HUDEP-2 (cell line): ENCODE results near the gene FMNL1.

Experiments used
- DNase-seq, 76 experiments: peaks; one replicate each; lab custom pipeline; 2025; ENCODE audit not compliant: unreplicated experiment in 76 of 76; lab: John Stamatoyannopoulos, UW

The FMNL1 gene

DNA sequence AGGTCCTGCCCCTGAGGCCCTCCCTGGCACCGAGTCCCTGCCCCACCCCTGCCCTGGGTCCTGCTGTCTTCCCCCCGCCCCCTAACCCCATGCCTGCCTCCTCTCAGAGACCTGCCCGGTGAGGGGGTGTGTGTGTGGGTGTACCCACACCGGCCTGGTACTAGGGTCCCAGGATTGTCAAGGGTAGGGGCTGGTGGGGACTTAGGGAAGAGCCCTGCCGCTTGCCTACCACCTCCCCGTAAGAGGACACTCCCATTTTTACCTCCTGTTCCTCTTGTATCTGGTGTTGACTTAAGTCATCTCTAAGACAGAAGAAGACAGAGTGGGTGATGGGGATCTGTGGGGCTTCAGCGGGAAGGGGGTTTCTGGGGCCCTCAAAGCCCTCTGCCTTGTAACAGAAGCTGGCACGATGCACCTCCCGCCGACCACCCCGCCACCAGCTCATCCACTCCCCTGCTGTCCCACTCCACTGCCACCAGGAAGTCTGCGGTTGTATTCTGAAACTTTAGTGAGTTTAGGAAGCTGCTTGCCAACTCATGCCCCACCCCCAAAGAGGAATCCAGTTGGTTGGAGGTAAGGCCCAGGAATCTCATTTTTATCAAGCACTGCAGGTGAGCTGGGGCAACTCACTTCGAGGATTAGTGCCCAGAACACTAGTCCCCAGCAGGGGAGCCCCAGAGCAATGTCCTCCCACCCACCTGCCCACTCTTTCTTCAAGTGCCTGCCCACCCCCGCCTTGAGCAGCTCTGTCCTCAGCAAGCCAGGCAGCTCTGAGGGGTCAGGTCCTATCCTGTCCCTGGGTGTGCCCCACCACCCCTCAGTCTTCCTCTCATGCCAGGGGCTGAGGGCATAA, 34.7 kb downstream of the FMNL1 start:
- DNase-seq = peak in 13 of 76 experiments; percentile 12 to 34 (median 25)

DNA sequence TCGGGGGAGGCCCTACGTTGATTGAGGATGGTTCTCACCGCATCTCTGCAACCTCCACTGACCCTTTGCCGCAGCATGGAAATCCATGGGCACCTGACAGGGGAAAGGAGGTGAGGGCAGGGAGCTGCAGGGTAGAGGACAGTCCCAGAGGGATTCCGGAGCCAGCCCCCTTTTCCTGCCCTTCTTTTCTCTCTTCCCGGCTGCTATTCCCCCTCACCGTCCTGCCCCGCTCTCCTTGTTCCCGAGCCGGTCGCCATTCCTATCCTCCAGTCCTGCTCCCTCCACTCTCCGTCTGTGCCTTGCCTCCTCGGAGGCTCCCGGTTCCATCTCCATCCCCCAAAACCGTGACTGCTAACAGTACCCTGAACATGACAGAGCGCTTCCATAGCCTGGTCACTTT, 35.4 kb downstream of the FMNL1 start:
- DNase-seq = no peak

DNA sequence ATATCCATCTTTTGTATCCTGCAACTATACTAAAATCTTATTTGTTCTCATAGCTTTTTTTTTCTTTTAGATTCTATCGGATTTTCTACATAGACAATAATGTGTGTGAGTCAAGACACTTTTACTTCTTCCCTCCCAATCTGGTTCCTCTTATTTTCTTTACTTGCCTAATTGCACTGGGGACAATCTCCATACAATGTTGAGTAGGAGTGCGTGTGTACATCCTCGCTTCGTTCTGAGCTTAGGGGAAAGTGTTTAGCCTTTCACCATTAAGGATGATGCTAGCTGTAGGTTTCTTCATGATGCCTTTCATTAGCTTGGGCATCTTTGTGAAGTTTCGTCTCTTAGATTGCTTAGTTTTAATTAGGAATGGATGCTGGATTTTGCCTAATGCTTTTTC, 37.3 kb downstream of the FMNL1 start:
- no peak for DNase-seq

DNA sequence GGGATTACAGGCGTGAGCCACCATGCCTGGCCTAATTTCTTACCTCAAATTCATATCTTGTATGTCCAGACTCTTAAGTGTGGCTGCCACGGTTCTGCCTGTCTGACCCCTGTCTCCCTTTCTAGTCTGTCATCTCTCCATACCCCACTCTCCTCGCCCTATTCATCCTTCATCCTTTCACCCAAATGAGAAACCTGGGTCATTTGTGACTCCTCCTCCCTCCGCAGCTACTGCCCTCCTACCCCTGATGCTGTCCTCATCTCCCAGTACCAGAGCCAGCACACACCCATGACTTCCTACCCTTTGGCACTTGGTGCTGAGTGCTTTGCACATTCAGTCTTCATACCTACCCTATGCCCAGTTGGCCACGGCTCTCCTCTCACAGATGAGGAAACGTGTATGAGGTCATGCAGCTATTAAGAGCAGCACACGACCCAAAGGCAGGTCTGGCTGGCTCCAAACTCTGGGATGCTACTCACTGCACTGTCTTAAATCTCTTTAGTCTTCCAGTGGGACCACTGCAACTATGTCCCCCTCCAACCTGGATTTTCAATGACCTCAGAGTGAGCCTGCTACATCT, 38.6 kb downstream of the FMNL1 start:
- DNase-seq = no peak

DNA sequence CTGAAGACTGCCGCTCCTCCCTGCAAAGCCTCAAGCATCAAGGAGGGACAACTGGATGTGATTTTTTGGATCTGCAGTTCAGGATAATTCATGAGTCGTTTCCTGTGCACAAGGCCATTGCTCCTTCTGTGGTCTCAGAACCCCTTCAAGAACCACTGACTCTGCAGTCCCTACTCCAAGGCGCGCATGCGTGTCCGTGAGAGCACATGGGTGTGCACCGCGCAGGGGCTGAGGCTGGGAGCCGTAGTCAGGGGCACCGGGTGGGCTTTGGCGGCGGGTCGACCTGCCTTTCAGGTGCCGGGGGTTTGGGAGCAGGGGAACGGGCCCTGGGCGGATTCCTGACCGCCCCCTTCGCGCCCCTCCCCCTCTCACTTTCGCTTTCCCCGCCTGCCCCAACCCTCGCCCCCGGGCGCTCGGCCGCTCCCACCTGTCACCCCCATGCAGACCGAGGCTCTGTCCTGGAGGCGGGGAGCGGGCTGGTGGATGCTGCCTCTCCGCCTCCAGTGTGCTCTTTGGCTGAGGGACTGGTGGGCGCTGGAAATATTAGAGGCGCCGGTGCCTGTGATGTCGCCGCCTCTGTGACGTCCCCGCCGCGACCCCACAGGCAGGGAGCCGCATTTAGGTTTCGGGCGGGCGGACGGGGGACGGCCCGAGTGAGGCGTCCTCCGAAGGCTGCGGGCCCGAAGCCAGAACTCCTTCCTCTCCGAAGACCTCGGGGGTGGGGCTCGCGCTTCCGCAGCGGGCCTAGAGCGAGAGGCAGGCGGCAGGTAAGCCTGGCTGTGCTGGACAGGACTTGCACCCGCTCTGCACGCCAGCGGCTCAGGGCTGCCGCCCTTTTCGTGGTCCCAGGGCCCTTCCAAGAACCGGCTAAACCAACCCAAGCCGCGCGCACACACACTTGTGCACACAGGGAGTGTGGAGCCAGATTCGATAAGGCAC, 40.2 kb downstream of the FMNL1 start, which contains the start of gene SPATA32:
SPATA32 (minus strand) TSS at position 518 of the 939 bp plus-strand sequence; CDS start at position 440, 78 bp downstream.
- peak in 34 of 76 experiments; percentile 10 to 56 (median 31) for DNase-seq

DNA sequence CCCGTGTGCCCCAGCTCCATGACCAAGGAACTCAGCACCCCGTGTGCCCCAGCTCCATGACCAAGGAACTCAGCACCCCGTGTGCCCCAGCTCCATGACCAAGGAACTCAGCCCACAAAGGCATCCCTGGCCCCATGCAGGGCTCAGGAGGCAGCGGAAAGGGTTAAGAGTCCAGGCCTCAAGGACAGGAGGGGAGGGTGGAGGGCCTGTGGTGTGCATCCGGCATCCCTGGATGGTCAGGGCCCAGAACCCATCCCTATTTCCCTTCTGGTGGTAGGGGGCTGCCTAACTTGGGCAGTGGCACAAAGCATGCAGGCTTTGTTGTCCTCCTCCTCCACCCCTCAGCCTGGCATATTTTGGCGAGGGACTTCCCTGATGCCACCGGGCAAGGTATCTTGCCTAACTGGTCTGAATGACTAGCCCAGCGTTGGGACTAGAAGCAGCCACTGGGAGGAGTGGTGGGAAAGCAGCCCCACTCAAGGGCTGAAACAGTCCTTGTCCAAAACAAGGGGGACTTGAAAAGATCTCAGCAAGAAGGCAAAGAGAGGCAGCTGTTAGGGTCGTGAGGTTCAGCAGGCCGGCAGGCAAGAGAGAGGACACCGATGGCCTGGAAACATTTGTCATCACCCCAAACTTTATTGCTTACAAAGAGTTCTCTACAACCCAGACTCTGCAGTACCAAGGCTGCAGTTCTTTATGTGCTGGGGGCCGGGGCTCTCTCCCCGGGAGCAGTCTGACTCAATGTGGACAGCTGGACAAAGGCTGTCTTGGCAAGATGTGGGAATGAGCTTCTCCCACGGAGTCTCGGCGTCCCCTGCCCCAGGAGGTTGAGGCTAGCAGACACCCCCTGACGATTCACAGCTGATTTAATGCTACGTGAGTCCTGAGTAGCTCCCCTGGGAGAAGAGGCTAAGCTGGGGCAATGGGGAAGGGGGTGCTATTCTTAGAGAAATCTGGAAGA, 41.1 kb downstream of the FMNL1 start:
- DNase-seq = no peak

DNA sequence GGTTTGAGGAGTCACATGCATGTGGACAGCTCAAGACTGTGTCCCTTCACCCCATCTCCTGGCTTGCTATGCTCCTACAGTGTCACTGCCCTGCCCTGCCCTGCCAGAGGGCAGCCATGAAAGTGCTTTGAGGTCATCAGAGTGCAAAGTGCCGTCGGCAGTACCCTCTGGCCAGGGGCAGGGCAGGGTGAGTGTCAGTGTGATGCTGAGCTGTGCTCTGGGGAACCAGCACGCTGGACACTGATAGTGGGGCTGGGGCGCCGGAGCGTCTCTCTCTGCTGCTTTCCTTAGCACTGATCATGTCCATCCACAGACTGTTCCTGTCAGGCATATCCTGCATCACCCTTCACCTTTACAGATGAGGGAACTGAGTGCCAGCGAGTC, 41.8 kb downstream of the FMNL1 start:
- no peak for DNase-seq

DNA sequence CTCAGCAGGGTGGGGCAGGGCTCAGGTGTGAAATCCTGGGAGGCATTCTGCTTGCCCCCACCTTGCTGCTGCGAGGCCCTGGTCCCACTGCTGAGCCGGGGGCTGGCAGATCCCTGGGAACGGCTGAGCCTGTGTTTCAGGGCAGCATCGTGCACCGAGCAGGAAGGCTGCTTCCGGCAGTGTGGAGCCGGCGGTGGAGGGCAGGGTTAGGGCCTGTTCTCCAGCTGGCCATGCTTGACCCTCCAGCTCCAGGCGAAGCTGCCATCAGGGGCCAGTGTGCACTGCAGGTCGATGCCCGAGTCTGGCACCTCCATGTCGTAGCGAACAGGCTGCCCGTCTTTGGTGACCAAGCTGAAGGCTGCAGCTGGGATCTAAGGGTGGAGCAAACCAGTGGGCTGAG, 42.7 kb downstream of the FMNL1 start:
- DNase-seq = no peak

DNA sequence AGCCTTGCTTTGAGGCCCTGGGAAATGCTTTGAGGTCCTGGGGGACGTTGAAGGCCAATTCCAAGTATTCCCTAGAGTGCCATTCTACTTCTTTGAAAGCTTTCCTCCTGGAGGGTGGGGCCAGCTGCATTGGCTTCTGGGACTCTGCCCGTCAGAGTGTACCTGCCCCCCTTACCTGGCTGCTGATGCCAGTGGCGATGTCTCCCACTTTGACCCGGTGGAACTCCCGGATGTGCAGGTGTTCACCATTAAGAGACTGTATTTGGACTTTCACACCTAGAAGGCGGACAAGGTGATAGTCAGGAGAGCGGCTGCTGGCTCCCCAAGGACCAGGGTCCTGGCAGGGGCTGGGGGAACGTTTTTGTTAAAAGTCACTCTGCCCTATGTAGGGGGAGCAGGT, 43.3 kb downstream of the FMNL1 start:
- DNase-seq = no peak

DNA sequence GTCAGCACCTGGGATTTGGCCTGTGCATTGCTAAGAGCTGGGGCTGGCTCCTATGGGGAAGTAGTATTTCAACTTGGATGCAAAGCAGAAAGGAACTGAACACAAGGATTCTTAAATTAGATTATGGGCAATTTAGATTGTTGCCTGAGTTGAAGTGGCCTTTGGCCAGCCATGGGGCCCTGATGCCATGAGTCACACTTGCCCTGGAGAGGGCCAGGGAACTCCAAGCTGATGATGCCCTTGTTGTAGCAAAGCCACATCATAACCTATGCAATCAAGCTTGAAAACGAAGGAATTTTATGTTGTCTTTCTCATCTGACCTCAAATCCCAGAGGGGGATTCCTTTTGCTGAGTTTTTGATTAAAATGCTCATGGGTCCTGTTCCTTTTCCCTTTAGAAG, 44.1 kb downstream of the FMNL1 start:
- peak in 7 of 76 experiments; percentile 7 to 32 (median 15) for DNase-seq

DNA sequence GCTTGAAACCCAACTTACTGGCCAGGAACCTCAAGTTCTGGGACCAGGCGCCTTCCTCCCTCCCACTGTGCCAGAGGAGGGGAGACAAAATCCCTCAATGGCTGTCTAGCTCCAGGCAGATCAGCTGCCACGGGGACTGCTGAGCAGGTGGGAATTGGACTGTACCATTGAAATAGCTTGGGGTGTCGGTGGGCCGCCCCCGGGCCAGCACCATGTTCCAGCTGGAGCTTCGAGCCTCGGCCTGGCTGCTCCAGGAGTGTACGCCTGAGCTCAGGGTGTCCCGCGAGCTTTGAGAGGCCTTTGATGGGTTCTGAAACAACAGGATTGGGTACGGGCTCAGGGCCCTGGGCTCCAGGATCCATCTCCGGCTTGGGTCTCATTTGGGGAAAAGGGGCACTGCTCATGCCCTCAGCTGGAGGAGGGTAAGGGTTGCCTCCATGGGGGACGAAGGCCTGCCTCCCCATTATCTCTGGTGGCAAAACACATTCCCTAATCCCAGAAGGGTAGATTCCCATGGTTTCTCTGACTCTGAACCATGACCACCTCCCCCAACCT, 44.8 kb downstream of the FMNL1 start:
- DNase-seq = no peak

DNA sequence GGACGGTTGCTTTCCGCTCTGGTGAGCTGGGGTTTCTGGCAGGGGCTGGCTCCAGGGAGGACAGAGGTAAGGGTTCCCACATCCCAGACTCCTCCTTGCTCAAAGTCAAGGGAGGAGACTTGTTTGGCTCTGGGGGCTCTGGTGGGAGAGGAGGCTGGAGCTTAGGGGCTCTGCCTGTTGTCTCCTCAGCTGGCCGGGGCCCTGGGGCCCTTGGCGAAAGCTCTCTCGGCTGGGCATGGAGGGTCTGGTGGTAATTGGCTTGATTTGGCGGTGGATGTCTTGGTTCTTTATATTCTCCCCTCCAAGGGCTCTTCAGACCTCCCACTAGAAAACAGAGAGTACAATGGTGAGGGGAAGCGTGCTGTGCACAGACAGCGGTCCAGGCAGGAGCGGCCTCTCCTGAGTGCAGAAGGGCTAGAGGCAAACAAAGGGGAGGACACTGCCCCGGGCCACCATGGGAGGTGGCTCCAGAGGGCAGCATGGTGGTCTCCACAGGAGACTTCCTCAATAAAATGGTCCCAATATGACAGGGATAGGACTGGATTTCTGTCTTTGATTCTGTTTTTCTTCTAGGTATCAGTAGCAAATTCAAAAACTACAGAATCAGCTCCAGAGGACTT, 45.9 kb downstream of the FMNL1 start:
- DNase-seq = no peak

DNA sequence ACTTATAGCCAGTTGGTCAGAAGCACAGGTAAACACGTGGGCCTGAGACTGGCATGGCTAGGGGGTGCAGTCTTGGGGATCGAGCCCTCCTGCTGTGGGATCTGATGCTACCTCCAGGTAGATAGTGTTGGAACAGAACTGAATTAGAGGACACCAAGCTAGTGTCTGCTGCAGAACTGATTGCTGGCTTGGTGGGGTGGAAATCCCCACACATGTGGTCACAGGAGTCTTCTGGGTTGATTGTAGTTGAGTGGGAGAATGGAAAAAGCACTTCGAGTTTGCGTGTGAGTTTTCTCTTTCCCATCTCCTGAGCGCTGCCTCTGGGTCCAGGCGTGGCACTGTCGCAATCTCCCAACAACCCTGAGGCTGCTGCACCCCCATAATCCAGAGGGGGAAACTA, 48.2 kb downstream of the FMNL1 start:
- DNase-seq = no peak

DNA sequence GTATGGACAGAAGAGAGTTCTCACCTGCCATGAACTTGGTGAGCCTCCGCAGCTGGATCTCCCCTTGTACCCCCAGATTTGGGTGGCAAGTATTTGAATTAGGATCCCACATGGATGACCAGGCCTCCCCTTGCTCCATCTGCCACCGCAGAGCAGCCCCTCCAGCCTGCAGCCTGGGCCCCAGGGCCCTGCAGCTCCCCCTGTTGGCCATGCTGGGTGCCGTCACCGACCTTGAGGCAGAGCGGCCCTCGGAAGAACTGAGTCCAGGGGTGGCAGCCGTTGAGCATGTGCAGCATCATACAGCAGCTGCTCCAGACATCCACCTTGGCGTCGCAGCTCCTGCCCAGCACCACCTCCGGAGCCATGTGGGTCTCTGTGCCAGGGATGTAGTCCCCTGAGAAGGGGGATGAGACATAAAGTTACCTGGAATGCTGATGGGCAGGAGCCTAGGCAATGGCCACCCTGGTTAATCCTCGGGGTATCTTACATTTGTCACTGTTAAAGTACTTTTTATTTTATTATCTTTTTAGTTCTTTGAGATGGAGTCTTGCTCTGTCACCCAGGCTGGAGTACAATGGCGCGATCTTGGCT, 49.2 kb downstream of the FMNL1 start:
- DNase-seq = peak in 31 of 76 experiments; percentile 4 to 59 (median 26)

DNA sequence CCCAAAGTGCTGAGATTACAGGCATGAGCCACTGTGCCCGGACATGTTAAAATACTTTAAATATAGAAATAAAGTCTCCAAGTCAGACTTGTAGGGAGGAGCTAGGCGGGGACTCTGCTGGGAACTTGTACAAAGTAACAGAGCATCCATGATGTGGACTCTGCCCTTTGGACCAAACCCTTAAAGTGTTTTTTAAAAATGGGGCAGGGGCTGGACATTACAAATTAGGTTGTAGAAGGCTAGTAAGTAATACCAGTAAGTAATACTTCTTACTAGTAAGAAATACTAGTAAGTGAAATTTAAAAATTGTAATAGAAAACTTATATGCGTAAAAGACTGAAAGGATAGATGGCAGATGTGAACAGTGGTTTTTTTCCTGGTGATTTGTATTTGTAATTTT, 49.9 kb downstream of the FMNL1 start:
- DNase-seq = no peak

DNA sequence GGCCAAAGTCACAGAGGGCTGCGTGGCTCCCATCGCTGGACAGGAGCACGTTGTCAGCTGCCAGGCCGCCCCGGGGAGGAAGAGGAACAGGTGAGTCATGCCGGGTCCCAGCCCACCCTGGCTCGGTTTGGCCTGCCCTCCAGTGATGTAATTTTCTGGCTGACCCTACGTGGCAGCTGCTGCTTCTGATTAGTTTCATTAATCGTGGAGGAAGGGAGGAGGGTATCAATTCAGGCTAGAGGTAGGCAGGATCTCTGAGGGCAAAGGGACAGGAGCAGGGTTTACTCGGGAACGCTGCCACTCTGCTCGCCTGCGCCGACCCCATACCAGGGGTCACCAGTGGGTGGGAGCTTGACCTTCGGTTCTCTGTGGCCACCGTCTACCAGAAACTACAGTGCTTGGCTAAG, 51.9 kb downstream of the FMNL1 start:
- DNase-seq = no peak

DNA sequence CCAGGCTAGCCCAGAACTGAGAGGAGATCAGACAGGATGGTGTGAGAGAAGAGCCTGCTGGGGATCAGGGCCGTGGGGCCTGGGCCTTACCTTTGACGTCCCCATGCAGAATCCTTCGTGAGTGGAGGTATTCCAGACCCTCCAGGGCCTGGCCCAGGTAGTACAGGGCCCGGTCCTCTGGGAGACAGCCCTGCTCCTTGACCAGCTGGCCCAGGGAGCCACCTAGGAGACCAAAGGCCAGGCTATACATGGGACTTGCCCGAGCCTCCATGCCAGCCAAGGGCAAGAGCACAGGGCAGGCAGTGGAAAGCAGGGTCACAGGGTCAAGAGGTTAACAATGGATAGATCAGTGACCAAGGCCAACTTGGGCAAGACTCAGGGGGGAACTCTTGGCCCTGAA, 52.3 kb downstream of the FMNL1 start:
- DNase-seq = no peak

DNA sequence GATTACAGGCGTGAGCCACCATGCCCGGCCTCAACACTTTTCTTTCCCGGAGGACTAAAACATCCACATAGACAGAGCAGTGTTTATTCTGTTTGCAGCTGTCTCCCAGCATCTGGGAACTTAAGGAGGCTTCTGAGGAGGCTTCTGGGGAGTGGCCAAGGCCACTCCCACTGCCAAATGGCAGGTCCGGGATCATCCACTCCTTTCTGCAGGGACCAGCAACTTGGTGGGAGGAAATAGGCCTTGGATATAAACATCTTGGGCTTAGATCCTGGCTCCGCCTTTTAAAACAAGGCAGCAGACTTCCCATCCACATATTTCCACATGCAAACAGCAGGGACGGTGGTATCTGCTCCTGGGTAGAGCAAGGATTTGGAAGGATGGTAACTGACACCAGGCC, 54.3 kb downstream of the FMNL1 start:
- DNase-seq = no peak
